GM21528 (cell line): Measurements from ENCODE around the gene PCDHGA12.
"Not testable (repeated sequence)": the region's sequence is repeated elsewhere in the genome, so short reads cannot be mapped to it uniquely, and the experiment has no call there.

Source experiments
- ATAC-seq: cut with Tn5 transposase; IDR thresholded peaks from one replicate; pipeline ENCODE4 v1.9.1; 2021; ENCODE audit warnings: mild to moderate bottlenecking, moderate library complexity; ENCODE audit not compliant: unreplicated experiment, low FRiP score

PCDHGA12 gene

DNA sequence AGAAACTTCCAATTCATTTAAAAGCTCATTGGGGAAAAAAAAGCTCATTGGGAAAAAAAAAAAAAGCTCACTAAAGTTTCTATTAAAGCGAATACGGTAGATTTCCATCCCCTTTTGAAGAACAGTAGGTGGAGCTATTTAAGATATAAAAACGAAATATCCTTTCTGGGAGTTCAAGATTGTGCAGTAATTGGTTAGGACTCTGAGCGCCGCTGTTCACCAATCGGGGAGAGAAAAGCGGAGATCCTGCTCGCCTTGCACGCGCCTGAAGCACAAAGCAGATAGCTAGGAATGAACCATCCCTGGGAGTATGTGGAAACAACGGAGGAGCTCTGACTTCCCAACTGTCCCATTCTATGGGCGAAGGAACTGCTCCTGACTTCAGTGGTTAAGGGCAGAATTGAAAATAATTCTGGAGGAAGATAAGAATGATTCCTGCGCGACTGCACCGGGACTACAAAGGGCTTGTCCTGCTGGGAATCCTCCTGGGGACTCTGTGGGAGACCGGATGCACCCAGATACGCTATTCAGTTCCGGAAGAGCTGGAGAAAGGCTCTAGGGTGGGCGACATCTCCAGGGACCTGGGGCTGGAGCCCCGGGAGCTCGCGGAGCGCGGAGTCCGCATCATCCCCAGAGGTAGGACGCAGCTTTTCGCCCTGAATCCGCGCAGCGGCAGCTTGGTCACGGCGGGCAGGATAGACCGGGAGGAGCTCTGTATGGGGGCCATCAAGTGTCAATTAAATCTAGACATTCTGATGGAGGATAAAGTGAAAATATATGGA is at the start of gene PCDHGA12:
PCDHGA12 (plus strand) TSS at position 176 of the 782 bp plus-strand sequence; CDS start at position 429, 253 bp downstream.
- peak; percentile 80 for ATAC-seq

DNA sequence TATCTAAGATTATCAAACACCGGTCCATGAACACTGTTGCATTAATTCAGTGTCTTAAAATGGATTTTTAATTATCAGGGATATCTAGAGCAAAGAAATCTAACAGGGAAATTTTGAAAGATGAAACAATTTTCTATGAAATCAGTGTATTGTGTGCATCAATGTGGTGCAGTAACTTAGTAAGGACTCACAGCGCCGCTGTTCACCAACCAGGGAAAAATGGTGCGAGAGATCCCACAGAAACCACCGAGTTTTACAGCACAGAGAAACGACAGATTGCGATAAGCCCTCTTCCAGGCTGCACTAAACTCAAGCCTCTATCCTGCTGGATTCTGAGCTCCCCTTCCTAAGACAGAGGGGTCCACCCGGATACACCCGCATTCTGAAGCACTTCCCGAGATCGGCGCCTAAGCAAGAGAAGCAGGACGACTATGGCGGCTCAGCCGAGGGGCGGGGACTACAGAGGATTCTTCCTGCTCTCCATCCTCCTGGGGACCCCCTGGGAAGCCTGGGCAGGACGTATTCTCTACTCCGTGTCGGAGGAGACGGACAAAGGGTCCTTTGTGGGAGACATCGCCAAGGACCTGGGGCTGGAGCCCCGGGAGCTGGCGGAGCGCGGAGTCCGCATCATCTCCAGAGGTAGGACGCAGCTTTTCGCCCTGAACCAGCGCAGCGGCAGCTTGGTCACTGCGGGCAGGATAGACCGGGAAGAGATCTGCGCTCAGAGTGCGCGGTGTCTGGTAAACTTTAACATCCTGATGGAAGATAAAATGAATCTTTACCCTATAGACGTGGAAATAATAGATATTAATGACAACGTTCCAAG is 47.6 kb upstream of the PCDHGA12 start, which contains the start of gene PCDHGA7:
PCDHGA7 (plus strand) TSS at position 274 of the 826 bp plus-strand sequence; CDS start at position 432, 158 bp downstream.
- no peak for ATAC-seq

DNA sequence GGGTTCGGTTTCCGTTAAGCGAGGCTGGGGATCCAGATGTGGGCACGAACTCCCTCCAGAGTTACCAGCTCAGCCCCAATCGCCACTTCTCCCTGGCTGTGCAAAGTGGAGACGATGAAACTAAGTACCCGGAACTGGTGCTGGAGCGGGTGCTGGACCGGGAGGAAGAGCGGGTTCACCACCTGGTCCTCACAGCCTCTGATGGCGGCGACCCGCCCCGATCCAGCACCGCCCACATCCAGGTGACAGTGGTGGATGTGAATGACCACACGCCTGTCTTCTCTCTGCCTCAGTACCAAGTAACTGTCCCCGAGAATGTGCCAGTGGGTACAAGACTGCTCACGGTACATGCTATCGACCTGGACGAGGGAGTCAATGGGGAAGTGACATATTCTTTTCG is 47.0 kb upstream of the PCDHGA12 start:
- ATAC-seq: no peak

DNA sequence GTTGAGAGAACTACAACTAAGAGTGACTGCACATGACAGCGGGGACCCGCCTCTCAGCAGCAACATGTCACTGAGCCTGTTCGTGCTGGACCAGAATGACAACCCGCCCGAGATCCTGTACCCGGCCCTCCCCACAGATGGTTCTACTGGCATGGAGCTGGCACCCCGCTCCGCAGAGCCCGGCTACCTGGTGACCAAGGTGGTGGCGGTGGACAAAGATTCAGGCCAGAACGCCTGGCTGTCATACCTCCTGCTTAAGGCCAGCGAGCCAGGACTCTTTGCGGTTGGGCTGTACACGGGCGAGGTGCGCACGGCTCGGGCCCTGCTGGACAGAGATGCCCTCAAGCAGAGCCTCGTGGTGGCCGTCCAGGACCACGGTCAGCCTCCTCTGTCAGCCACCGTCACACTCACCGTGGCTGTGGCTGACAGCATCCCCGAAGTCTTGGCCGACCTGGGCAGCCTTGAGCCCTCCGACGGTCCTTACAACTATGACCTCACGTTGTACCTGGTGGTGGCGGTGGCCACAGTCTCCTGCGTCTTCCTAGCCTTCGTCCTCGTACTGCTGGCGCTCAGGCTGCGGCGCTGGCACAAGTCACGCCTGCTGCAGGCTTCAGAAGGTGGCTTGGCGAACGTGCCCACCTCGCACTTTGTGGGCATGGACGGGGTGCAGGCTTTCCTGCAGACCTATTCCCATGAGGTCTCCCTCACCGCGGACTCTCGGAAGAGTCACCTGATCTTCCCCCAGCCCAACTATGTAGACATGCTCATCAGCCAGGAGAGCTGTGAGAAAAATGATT is 45.6 kb upstream of the PCDHGA12 start:
- no peak for ATAC-seq

DNA sequence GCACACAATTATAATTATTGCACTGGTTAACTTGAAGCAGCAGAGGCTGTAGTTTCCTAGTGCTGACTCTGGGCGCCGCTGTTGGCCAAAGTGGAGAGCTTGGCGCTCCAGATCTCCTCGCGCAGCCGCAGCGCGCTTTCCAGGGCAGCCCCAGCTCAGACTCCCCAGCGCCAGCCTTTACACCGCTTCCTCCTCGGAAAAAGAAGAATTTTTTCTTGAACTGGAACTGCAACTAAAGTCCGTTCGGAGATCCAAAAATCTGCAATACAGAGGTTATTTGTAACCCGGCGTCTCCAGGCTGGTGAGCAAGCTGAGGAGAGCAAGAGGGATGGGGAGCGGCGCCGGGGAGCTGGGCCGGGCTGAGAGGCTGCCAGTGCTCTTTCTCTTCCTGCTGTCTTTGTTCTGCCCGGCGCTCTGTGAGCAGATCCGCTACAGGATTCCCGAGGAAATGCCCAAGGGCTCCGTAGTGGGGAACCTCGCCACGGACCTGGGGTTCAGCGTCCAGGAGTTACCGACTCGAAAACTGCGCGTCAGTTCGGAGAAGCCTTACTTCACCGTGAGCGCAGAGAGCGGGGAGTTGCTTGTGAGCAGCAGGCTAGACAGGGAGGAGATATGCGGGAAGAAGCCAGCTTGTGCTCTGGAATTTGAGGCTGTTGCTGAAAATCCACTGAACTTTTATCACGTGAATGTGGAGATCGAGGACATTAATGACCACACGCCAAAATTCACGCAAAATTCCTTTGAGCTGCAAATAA is 42.6 kb upstream of the PCDHGA12 start, which contains the start of gene PCDHGB4:
PCDHGB4 (plus strand) TSS at position 142 of the 755 bp plus-strand sequence; CDS start at position 329, 187 bp downstream.
- not testable (repeated sequence) for ATAC-seq

DNA sequence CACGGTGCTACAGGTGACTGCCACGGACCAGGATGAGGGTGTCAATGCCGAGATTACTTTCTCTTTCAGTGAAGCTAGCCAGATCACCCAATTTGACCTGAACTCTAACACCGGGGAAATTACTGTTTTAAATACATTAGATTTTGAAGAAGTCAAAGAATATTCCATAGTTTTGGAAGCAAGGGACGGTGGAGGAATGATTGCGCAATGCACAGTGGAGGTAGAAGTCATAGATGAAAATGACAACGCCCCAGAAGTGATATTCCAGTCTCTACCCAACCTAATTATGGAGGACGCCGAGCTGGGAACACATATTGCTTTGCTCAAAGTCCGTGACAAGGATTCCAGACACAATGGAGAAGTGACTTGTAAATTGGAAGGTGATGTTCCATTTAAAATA is 41.6 kb upstream of the PCDHGA12 start:
- ATAC-seq: no peak

DNA sequence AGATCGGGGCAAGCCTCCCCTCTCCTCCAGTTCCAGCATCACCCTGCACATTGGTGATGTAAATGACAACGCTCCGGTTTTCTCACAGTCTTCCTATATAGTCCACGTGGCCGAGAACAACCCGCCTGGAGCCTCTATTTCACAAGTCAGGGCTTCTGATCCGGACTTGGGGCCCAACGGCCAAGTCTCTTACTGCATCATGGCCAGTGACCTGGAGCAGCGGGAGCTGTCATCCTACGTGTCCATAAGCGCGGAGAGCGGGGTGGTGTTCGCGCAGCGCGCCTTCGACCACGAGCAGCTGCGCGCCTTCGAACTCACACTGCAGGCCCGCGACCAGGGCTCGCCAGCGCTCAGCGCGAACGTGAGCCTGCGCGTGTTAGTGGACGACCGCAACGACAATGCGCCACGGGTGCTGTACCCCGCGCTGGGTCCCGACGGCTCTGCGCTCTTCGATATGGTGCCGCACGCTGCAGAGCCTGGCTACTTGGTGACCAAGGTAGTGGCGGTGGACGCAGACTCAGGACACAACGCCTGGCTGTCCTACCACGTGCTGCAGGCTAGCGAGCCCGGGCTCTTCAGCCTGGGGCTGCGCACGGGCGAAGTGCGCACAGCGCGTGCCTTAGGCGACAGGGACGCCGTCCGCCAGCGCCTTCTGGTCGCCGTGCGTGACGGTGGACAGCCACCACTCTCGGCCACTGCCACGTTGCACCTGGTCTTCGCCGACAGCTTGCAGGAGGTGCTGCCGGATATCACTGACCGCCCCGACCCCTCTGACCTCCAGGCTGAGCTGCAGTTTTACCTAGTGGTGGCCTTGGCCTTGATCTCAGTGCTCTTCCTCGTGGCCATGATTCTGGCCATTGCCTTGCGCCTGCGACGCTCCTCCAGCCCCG is 40.9 kb upstream of the PCDHGA12 start:
- ATAC-seq: no peak

DNA sequence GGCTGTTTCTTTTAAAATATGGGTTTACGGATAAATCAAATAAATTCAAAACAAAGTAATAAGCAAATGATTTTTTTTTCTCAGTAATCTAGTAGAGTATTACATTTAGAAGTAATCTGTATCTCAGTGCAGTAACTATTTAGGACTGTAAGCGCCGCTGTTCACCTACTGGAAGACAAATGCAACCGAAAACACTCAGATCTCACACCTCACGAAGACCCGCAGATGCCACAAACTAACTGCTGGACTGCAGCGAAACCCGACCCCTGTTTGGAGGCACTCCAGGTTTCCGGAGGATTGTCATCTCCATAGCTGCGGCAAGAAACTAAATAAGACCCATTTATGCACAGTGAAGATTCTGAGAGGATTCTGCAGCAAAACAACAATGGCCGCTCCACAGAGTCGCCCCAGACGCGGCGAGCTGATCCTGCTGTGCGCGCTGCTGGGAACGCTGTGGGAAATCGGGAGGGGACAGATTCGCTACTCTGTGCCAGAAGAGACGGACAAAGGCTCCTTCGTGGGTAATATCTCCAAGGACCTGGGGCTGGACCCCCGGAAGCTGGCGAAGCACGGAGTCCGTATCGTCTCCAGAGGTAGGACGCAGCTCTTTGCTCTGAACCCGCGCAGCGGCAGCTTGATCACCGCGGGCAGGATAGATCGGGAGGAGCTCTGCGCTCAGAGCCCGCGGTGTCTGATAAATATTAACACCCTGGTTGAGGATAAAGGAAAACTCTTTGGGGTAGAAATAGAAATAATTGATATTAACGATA is 37.7 kb upstream of the PCDHGA12 start, which contains the start of gene PCDHGA8:
PCDHGA8 (plus strand) TSS at position 205 of the 770 bp plus-strand sequence; CDS start at position 386, 181 bp downstream.
- ATAC-seq: no peak

DNA sequence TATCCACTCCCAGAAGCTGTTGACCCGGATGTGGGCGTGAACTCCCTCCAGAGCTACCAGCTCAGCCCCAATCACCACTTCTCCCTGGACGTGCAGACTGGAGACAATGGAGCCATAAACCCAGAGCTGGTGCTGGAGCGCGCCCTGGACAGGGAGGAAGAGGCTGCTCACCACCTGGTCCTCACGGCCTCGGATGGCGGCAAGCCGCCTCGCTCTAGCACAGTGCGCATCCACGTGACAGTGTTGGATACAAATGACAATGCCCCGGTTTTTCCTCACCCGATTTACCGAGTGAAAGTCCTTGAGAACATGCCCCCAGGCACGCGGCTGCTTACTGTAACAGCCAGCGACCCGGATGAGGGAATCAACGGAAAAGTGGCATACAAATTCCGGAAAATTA is 37.0 kb upstream of the PCDHGA12 start:
- no peak for ATAC-seq

DNA sequence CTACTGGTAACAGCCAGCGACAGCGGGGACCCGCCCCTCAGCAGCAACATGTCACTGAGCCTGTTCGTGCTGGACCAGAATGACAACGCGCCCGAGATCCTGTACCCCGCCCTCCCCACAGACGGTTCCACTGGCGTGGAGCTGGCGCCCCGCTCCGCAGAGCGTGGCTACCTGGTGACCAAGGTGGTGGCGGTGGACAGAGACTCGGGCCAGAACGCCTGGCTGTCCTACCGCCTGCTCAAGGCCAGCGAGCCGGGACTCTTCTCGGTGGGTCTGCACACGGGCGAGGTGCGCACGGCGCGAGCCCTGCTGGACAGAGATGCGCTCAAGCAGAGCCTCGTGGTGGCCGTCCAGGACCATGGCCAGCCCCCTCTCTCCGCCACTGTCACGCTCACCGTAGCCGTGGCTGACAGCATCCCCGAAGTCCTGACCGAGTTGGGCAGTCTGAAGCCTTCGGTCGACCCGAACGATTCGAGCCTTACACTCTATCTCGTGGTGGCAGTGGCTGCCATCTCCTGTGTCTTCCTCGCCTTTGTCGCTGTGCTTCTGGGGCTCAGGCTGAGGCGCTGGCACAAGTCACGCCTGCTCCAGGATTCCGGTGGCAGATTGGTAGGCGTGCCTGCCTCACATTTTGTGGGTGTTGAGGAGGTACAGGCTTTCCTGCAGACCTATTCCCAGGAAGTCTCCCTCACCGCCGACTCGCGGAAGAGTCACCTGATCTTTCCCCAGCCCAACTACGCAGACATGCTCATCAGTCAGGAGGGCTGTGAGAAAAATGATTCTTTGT is 35.7 kb upstream of the PCDHGA12 start:
- not testable (repeated sequence) for ATAC-seq

DNA sequence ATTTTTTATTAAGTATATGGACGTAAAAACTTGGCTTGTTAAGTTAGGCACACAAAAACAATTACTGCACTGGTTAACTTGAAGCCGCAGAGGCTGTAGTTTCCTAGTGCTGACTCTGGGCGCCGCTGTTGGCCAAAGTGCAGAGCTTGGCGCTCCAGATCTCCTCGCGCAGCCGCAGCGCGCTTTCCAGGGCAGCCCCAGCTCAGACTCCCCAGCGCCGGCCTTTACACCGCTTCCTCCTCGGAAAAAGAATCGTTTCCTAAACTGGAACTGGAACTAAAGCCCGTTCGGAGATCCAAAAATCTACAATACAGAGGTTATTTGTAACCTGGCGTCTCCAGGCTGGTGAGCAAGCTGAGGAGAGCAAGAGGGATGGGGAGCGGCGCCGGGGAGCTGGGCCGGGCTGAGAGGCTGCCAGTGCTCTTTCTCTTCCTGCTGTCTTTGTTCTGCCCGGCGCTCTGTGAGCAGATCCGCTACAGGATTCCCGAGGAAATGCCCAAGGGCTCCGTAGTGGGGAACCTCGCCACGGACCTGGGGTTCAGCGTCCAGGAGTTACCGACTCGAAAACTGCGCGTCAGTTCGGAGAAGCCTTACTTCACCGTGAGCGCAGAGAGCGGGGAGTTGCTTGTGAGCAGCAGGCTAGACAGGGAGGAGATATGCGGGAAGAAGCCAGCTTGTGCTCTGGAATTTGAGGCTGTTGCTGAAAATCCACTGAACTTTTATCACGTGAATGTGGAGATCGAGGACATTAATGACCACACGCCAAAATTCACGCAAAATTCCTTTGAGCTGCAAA is 32.4 kb upstream of the PCDHGA12 start, which contains the start of gene PCDHGB5:
PCDHGB5 (plus strand) TSS at position 192 of the 796 bp plus-strand sequence; CDS start at position 373, 181 bp downstream.
- ATAC-seq: peak; percentile 64

DNA sequence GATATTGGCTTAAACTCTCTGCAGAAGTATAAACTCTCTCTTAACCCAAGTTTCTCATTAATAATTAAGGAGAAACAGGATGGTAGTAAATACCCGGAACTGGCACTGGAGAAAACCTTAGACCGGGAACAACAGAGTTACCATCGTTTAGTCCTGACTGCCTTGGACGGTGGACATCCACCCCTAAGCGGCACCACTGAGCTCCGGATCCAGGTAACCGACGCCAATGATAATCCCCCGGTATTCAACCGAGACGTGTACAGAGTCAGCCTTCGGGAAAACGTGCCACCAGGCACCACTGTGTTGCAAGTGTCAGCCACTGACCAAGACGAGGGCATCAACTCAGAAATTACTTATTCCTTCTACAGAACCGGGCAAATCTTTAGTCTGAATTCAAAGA is 31.7 kb upstream of the PCDHGA12 start:
- no peak for ATAC-seq

DNA sequence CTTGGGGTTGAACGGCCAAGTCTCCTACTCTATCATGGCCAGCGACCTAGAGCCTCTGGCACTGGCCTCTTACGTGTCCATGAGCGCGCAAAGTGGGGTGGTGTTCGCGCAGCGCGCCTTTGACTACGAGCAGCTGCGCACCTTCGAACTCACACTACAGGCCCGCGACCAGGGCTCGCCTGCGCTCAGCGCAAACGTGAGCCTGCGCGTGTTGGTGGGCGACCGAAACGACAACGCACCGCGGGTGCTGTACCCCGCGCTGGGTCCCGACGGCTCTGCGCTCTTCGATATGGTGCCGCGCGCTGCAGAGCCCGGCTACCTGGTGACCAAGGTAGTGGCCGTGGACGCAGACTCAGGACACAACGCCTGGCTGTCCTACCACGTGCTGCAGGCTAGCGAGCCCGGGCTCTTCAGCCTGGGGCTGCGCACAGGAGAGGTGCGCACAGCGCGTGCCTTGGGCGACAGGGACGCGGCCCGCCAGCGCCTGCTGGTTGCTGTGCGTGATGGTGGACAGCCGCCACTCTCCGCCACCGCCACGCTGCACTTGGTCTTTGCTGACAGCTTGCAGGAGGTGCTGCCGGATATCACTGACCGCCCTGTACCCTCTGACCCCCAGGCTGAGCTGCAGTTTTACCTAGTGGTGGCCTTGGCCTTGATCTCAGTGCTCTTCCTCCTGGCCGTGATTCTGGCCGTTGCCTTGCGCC is 30.6 kb upstream of the PCDHGA12 start:
- no peak for ATAC-seq

DNA sequence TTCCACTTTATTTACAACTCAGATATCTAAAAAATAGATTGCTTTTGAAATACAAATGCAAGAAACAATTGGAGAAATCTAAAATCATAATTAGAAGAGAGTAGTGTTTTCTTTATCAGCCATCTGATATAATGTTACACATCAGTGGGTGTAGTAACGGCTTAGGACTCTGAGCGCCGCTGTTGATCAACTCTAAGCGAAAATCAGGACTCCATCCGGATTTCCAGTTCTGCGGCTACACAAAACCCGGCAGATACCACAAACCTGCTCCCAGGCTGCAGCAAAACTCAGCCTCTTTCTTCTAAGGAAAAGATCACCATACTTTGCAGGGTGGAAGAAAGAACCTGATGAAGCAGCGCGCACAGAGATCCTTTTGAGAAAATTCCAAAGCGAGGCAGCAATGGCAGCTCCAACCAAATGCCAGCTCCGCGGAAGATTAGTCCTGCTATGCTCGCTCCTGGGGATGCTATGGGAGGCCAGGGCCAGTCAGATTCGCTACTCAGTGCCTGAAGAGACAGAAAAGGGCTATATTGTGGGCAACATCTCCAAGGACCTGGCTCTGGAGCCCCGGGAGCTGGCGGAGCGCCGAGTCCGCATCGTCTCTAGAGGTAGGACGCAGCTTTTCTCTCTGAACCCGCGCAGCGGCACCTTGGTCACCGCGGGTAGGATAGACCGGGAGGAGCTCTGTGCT is 27.6 kb upstream of the PCDHGA12 start, which contains the start of gene PCDHGA9:
PCDHGA9 (plus strand) TSS at position 226 of the 691 bp plus-strand sequence; CDS start at position 401, 175 bp downstream.
- no peak for ATAC-seq

DNA sequence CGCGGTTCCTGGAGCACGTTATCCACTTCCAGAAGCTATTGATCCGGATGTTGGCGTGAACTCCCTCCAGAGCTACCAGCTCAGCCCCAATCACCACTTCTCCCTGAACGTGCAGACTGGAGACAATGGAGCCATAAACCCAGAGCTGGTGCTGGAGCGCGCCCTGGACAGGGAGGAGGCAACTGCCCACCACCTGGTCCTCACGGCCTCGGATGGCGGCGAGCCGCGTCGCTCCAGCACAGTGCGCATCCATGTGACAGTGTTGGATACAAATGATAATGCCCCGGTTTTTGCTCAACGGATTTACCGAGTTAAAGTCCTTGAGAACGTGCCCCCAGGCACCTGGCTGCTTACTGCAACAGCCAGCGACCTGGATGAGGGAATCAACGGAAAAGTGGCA is 26.9 kb upstream of the PCDHGA12 start:
- no peak for ATAC-seq
